K562 (cell line): ENCODE results near the gene CORO6. TPM values are rescaled to one million over a fixed set of nuclear protein-coding genes. Genes with fewer than 3 reads are reported as not detected.
A peak's percentile ranks its signal among the peaks of the same experiment; 100 is the strongest.

Experiments used
- ATAC-seq: fragments of 200-7000 bp; cut with Tn5 transposase; 3 replicates; pipeline ENCODE4 v1.9.1; 2020; ENCODE audit warnings: moderate library complexity
- BruUV-seq: library from RNA; stranded (reverse); fragments of 400-500 nt; replicated peaks from 2 replicates; lab custom pipeline; 2021; lab: Mats Ljungman, UMichigan
- CTCF ChIA-PET: fragments of 300-600 bp; formaldehyde crosslinking; extraction: SDS; loops from one replicate; lab custom pipeline; 2021; ENCODE audit warnings: low intra/inter-chr PET ratio; lab: Yijun Ruan, JAX
- POLR2A ChIA-PET: fragments of 300-600, 350-650 bp; sonication (Branson Sonifier 250); formaldehyde crosslinking; extraction: SDS; loops from one replicate; lab custom pipeline; 2021; ENCODE audit warnings: antibody characterized with exemption, inconsistent platforms; lab: Yijun Ruan, JAX
- DNase-seq, 4 experiments: peaks; one replicate each; pipeline versions ENCODE4 v3.0.0 to v3.0.0-alpha.2; 2011 to 2018; ENCODE audit warnings: low spot score in 3 of 4, mixed read lengths in 3 of 4; ENCODE audit errors: extremely low read depth in 1 of 4
- FAIRE-seq: peaks from 2 replicates; lab custom pipeline; 2011; peaks lifted over from hg19 to GRCh38; lab: Jason Lieb, UNC
- H2AFZ ChIP-seq: 2 replicates; pipeline ENCODE4 v1.6.0; 2011; ENCODE audit warnings: low read depth, low read length, control low read depth, inconsistent platforms
- H3K27ac ChIP-seq: fragments of 200-600 bp; 3 replicates; pipeline ENCODE4 v1.8.0; 2011; ENCODE audit warnings: low read depth, mild to moderate bottlenecking, control low read depth, inconsistent platforms, low read length, moderate library complexity, mixed read lengths; ENCODE audit errors: extremely low read depth
- H3K27me3 ChIP-seq, 2 experiments: fragments of 300-600 bp in 1 of 2; 2 replicates in 1 of 2; 3 replicates in 1 of 2; pipeline versions ENCODE4 v1.6.0 to v1.8.0; 2011; ENCODE audit warnings: inconsistent platforms in 2 of 2, low read length in 2 of 2, mild to moderate bottlenecking in 1 of 2, mixed read lengths in 1 of 2, moderate library complexity in 1 of 2; ENCODE audit not compliant: control insufficient read depth in 2 of 2, insufficient read depth in 2 of 2
- H3K36me3 ChIP-seq: fragments of 300-600 bp; 3 replicates; pipeline ENCODE4 v1.8.0; 2011; ENCODE audit warnings: mild to moderate bottlenecking, low read length, inconsistent platforms; ENCODE audit not compliant: control insufficient read depth, insufficient read depth
- H3K4me1 ChIP-seq, 2 experiments: fragments of 200-600 bp in 1 of 2; replicated peaks in 1 of 2; 2 replicates in 1 of 2; 3 replicates in 1 of 2; pipeline versions ENCODE4 v1.5.1 to v1.8.0; 2011; ENCODE audit warnings: inconsistent platforms in 2 of 2, low read length in 2 of 2, mild to moderate bottlenecking in 1 of 2, mixed read lengths in 1 of 2, moderate library complexity in 1 of 2; ENCODE audit not compliant: control insufficient read depth in 2 of 2, insufficient read depth in 2 of 2
- H3K4me2 ChIP-seq: 2 replicates; pipeline ENCODE4 v1.6.1; 2011; ENCODE audit warnings: low read length, control low read depth, inconsistent platforms, mixed read lengths; ENCODE audit not compliant: insufficient read depth
- H3K4me3 ChIP-seq: fragments of 200-600 bp; sonication (generic), shearing (Covaris generic); 2 replicates; pipeline ENCODE4 v1.5.1; 2016; ENCODE audit warnings: control low read depth, inconsistent platforms
- H3K79me2 ChIP-seq: fragments of 200-600 bp; 3 replicates; pipeline ENCODE4 v1.8.0; 2011; ENCODE audit warnings: low read length, inconsistent platforms; ENCODE audit not compliant: control insufficient read depth, insufficient read depth
- H3K9ac ChIP-seq, 2 experiments: 2 replicates each; pipeline versions ENCODE4 v1.6.0 to v1.6.1; 2011; ENCODE audit warnings: low read depth in 2 of 2, low read length in 2 of 2, control low read depth in 1 of 2, inconsistent platforms in 1 of 2, mild to moderate bottlenecking in 1 of 2, mixed read lengths in 1 of 2; ENCODE audit not compliant: insufficient read depth in 1 of 2
- H3K9me1 ChIP-seq: one replicate; pipeline ENCODE4 v1.6.0; 2011; ENCODE audit warnings: inconsistent platforms, mild to moderate bottlenecking, low read length, moderate library complexity; ENCODE audit not compliant: control insufficient read depth, insufficient read depth
- H3K9me3 ChIP-seq: replicated peaks from 2 replicates; pipeline ENCODE4 v1.5.1; 2011; ENCODE audit warnings: low read depth, low read length, inconsistent platforms; ENCODE audit not compliant: control insufficient read depth, insufficient read depth
- H4K20me1 ChIP-seq: replicated peaks from 2 replicates; pipeline ENCODE4 v1.6.1; 2011; ENCODE audit warnings: low read length, inconsistent platforms, mixed read lengths; ENCODE audit not compliant: control insufficient read depth, insufficient read depth
- CBX5 ChIP-seq: IDR thresholded peaks from 2 replicates; pipeline ENCODE4 v1.6.1; 2014; ENCODE audit warnings: low read depth, borderline replicate concordance
- CEBPG ChIP-seq, 3 experiments: fragments of 200-800 bp in 1 of 3; sonication (Bioruptor generic) in 1 of 3; sonication (generic) in 1 of 3; formaldehyde crosslinking in 1 of 3; IDR thresholded peaks in 2 of 3; conservative IDR thresholded peaks in 1 of 3; 2 replicates each; pipeline versions ENCODE4 v1.6.1 to v1.8.0; 2016 to 2022; ENCODE audit warnings: missing compliant biosample characterization in 2 of 3, missing genetic modification characterization in 2 of 3, mild to moderate bottlenecking in 1 of 3, missing genetic modification reagents in 1 of 3
- E2F5 ChIP-seq: sonication (generic); formaldehyde crosslinking; IDR thresholded peaks from 2 replicates; pipeline ENCODE4 v1.8.0; 2022; ENCODE audit warnings: mild to moderate bottlenecking, missing genetic modification reagents
- ELF4 ChIP-seq: fragments of 450-650 bp; formaldehyde crosslinking; IDR thresholded peaks from 2 replicates; pipeline ENCODE4 v1.4.0; 2022; ENCODE audit warnings: missing genetic modification characterization
- RBM14 ChIP-seq: fragments of 200-400 bp; formaldehyde crosslinking; IDR thresholded peaks from 2 replicates; pipeline ENCODE4 v1.6.1; 2018; ENCODE audit warnings: low read depth, mild to moderate bottlenecking, low read length, moderate library complexity, borderline replicate concordance; ENCODE audit not compliant: insufficient read depth
- SP2 ChIP-seq: IDR thresholded peaks from 2 replicates; pipeline ENCODE4 v1.6.1; 2011; ENCODE audit warnings: mild to moderate bottlenecking, low read depth, low read length, moderate library complexity; ENCODE audit not compliant: poor library complexity, severe bottlenecking; ENCODE audit errors: extremely low read depth
- ZNF232 ChIP-seq: sonication (generic); formaldehyde crosslinking; IDR thresholded peaks from 2 replicates; pipeline ENCODE4 v1.8.0; 2022; ENCODE audit warnings: mild to moderate bottlenecking, missing genetic modification reagents
- ZNF407 ChIP-seq: fragments of 450-650 bp; IDR thresholded peaks from 2 replicates; pipeline ENCODE4 v1.6.1; 2016; ENCODE audit warnings: low read depth
- whole genome bisulfite sequencing: fragments of 100-300 bp; shearing (Covaris generic); methylation state at CpG from one replicate; pipeline ENCODE4 v1.1.6; 2016; ENCODE audit warnings: low coverage, mixed read lengths; ENCODE audit not compliant: insufficient coverage; ENCODE audit errors: missing lambda C conversion rate; 5-methylcytosine and 5-hydroxymethylcytosine counted together
- in situ Hi-C: fragments of 300-500 bp; cut with MboI; formaldehyde crosslinking; loops from 4 replicates; pipeline ENCODE4 v1.15.0; 2018; ENCODE audit warnings: inconsistent platforms, mixed read lengths
- intact Hi-C: fragments of 100-400 bp; cut with micrococcal nuclease; formaldehyde crosslinking; loops from 2 replicates; pipeline ENCODE4 v1.14.2; 2022
- polyA plus RNA-seq, 8 experiments: library from polyadenylated mRNA; depleted of rRNA in 4 of 8; stranded (reverse) in 5 of 8; unstranded in 3 of 8; fragments of >200 nt; fragmentation: Nextera tagmentation in 2 of 8; fragmentation: Illumina TruSeq in 1 of 8; extraction: Ambion mirVana in 2 of 8; extraction: Trizol in 1 of 8; gene quantifications; 2 replicates each; pipeline versions ENCODE4 v1.2.1 to v1.2.3, GENCODE V29; 2011 to 2014; ENCODE audit warnings: inconsistent platforms in 1 of 8, missing spikeins in 1 of 8
- total RNA-seq, 7 experiments: library from RNA; depleted of rRNA in 6 of 7; stranded (reverse); fragments of >200 nt in 6 of 7; fragmentation: Illumina TruSeq in 2 of 7; extraction: Trizol in 2 of 7; gene quantifications; 2 replicates each; pipeline versions ENCODE4 v1.2.1 to v1.2.3, GENCODE V29; 2011 to 2021; ENCODE audit warnings: low replicate concordance in 1 of 7

CORO6 gene
- total and polyA plus RNA-seq, 9 of the 15 experiments (the other 6 are each of a cell fraction or from before 2014, with no cell fraction given): 0.04 to 11.9 (median 2.4) TPM

GRCh38 chr17:29595943-29596774 lies 26.6 kb downstream of the CORO6 start:
- peaks cover 4% of the 10 kb centered on the region for H3K9me1 ChIP-seq
- intact Hi-C loops: no loop called here
- ATAC-seq: no peak
- FAIRE-seq: no peak
- H4K20me1 ChIP-seq: peaks cover 12% of the 10 kb centered on the region
- H3K27me3 ChIP-seq: no peaks in the 10 kb centered on the region
- no peaks in the 10 kb centered on the region for H3K9me3 ChIP-seq
- ChIA-PET POLR2A (interaction anchor here (1.6 kb wide), 1 partner anchor 16 kb away, joined by 3 read pairs; no protein-coding TSS in a partner anchor), CTCF (no interaction called here)
- peaks cover 25 to 60% of the 10 kb centered on the region in 2 experiments for H3K4me1 ChIP-seq
- no peak overlapping the region for H2AFZ ChIP-seq
- H3K79me2 ChIP-seq: peaks cover 6% of the 10 kb centered on the region; the same call in 2 of the 3 replicates
- in situ Hi-C loops: no loop called here
- BruUV-seq: no TSS peak
- no peaks in the 10 kb centered on the region for H3K36me3 ChIP-seq
- peak overlapping the region in 1 of 2 experiments; percentile 24; a peak in 2 of 4 replicates for H3K9ac ChIP-seq
- no peak overlapping the region for H3K27ac ChIP-seq
- H3K4me3 ChIP-seq: no peak overlapping the region
- no peak for DNase-seq
- H3K4me2 ChIP-seq: no peak overlapping the region
- 50% methylated on average over 10 of the region's 12 CpGs for WGBS
- TF ChIP-seq ELF4 (CRISPR knock-in tag): no peak
- TF ChIP-seq CBX5: no peak
- no peak for TF ChIP-seq ZNF232 (CRISPR knock-in tag)
- TF ChIP-seq E2F5: no peak
- TF ChIP-seq RBM14: no peak
- no peak for TF ChIP-seq CEBPG (CRISPR knock-in tag; IDR thresholded peaks at IDR 0.05)
- TF ChIP-seq CEBPG (tag; conservative IDR thresholded peaks at IDR 0.05 in 1 of 2, IDR thresholded peaks at IDR 0.05 in 1 of 2): no peak
- TF ChIP-seq ZNF407: no peak
- no peak for TF ChIP-seq SP2
